Stimulated activated CD8-positive, alpha-beta memory T cell treated with anti-CD3 and anti-CD28 coated beads, Interleukin-12 subunit alpha, Interleukin-12 subunit beta, amount 100 ng/mL, for 1 hour (primary cell): Measurements from ENCODE around the gene NIN.
"Not testable (repeated sequence)": the region's sequence is repeated elsewhere in the genome, so short reads cannot be mapped to it uniquely, and the experiment has no call there.

Experiments
- DNase-seq: peaks from one replicate; pipeline ENCODE4 v3.0.0-alpha.2; 2020; ENCODE audit warnings: low read depth

The NIN gene

DNA sequence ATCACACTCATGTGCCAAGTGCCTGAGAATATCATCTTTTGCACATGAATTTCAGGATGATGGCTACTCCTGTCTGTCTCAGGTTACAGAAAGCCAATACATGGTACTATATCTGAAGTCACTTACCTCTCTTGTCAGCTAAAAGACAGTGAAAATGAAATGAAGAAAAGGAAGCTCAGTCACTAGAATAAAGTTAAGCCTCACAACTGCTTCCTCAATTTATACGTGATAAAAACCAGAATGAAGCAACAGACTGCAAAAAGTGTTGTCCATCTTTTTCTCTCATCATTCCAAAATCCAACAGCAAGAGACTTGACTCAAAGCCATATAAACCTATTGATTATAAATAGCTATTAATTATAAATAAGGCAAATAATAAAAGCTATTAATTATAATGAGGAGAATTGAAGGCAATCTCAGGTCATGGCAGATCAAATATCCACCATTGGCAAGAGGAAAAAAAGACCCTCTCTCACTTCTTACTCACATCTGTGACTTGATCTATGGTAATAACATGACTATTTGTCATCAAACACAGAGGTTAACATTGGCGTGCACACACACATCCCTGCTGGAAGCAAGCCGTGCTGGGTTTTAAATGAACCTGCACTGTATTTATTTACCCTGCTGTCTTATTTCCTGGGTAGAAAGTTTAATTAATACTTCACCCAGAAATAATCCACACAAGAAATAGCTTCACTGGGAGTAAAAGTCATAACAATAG lies 10.0 kb downstream of the NIN start:
- DNase-seq = no peak

DNA sequence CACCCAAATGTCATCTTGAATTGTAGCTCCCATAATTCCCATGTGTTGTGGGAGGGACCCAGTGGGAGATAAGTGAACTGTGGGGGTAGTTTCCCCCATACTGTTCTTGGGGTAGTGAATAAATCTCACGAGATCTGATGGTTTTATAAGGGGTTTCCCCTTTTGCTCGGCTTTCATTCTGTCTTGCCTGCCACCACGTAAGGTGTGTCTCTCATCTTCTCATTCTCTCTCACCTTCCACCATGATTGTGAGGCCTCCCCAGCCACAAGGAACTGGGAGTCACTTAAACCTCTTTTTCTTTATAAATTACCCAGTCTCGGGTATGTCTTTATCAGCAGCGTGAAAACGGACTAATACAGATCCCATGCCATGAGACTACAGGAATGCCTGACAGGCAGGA lies 11.7 kb downstream of the NIN start:
- not testable (repeated sequence) for DNase-seq

DNA sequence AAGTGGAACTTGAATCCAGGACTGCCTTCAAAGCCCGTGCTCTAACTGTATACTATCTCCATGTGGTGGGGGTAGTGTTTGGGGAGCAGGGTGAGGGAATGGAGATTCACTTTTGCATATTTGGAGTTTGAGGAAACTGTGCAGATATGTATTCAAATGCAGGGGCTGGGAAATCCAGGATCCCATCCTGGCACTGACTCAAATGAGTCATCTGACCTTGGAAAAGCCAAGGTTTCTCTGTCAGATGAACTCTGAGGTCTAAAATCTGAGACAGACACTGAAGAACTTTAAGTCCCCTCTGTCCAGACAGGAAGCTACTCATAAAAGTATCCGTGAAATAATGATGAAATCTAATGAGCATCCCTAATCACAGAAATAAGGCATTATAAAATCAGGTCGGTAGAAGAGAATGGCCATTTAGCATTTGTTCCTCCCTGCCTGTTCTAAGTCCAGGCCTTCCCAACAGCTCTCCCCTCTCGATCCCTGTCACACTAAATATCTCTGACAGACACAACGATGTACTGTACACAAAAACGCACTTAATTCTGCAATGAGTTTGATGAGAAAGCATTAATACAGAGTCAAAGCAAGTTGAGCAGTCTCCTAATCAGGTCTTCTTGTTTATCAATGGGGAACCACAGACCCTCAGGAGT lies 14.4 kb downstream of the NIN start:
- no peak for DNase-seq

DNA sequence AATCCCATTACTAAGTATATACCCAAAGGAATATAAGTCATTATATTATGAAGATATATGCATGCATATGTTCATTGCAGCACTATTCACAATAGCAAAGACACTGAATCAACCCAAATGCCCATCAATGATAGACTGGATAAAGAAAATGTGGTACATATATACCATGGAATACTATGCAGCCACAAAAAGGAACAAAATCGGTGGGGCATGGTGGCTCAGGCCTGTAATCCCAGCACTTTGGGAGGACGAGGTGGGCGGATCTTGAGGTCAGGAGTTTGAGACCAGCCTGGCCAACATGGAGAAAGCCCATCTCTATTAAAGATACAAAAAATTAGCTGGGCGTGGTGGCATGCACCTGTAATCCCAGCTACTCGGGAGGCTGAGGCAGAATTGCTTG lies 15.4 kb downstream of the NIN start:
- DNase-seq = not testable (repeated sequence)

DNA sequence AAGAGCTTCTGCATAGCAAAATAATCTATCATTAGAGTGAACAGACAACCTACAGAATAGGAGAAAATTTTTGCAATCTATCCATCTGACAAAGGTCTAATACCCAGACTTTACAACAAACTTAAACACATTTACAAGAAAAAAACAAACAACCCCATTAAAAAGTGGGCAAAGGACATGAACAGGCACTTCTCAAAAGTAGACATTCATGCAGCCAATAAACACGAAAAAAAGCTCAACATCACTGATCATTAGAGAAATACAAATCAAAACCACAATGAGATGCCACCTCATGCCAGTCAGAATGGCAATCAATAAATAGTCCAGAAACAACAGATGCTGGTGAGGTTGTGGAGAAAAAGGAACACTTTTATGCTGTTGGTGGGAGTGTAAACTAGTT lies 15.9 kb downstream of the NIN start:
- DNase-seq = not testable (repeated sequence)

DNA sequence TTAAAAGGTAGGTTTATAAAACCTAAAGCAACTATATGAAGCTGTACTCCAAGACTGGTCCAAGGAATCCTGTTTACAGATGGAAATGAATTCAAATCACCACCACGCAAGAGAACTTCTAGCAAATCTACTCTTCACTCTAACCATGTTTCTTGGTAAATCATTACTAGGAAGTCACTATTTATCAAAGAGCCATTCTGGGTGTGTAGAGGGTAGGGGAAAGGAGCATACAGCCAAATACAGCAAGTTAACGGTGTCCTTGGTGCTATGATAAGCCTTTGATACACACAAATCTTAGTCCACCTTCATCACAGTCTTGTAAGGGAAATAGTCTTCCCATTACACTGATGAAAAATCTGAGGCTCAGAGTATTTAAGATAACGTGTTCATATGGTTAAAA lies 16.8 kb downstream of the NIN start:
- DNase-seq = no peak

DNA sequence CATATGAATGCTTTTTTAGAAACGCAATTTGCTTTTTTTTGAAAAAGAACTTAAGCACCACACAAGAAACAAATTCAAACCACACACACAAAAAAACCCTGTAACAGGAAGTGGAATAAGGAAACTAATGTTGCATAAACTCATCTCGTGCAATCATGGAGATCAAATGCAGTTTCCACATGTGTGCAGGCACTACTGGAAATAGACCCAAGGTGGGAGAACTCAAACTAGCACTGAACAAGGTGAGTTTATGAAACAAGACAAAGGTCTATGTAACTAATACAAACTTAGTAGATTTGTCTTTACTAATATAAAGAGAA lies 17.5 kb downstream of the NIN start:
- no peak for DNase-seq

DNA sequence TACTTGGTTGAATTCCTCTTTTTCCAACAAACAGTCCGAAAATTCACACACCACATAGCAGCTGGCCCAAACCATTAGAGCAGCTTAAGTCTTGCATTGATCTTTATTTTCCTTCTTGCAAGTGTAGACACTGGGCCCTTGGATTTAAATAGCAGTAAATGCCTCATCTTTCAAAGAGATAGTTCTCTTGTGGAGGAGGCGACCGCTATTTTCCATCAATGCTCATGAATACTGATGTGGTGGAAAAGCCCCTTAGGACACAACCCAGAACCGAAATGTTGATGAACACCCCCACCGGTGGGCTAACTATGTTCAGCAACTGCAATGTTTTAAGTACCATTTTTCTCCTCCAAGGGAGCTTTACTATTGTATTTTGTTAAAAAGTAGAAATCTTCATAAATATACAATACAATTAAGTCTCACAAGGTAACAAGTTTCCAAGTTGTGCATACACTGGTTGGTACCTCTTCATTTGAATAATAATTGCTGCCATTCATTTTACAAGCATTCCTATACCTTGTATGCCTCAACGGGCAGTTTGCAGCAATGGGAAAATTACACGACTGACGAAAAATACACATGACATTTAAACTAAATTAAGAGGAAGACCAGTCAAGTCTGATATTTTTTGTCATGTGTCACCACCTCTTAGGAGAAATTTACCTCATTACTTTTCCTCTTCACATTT lies 18.0 kb downstream of the NIN start:
- no peak for DNase-seq

DNA sequence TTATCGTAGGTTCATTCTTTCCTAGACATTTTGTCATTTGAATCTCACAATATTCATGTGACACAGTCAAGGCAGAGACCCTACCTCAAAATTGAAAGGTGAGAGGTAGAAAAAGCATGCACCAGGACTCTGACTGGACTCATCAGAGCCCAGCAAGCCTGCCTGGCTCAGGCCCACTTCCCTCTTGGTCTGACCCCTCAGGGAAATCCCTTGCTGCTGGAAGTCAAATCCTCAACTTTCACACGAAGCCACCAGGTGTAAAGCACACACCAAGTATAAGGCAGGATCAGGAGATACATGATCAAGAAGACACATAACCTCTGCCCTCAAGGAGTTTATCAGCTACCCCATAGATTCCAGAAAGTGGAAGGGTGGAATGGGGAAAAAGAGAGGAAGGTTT lies 18.8 kb downstream of the NIN start:
- DNase-seq = no peak

DNA sequence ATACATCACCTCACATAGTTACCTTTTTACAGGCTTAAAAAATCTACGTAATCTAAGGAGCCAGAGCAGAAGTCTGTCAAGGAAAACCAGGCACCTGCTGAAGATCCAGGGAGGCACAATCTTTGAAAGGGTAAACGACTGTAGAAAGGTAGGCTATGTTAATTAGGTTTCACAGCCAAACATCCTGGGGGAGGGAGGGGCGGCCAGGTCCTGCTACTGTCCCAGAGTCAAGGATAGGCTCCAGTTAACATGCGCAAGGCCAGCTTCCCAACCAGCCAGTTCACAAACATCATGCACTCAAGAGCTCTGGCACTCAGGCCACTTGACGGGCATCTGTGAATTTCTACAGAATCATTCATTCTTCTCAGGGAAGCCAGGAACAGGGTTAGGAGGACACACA lies 22.9 kb downstream of the NIN start:
- DNase-seq = no peak

DNA sequence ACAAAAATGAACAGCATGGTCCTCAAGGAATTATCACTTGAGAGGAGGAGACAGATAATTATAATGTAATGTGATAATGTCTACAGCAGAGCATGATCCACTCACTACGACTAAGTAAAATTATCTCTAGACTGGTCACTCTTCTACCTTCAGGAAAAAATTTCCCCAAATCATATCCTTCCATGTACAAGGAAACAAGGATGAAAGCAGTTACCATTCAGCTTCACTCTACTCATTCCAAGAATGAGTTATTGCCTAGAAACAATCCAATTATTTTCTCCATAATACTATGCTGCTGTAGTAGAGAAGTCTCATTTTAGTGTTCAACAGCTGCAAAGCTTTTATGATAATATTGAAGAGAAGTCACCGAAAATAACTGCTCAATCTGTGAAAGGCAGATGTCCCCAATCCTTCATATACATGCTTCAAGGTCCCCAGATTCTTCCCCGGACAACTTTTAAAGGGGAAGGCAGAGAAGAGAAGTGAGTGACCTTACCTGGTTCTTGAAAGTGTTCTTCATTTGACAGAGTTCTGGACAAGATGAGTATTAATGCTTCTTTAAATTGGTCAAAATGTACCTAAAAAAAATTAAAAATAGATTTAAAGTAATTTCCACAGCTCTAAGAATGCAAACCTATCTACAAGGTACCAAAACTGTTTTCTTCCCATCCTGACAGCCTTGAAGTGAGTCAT lies 24.6 kb downstream of the NIN start:
- no peak for DNase-seq

DNA sequence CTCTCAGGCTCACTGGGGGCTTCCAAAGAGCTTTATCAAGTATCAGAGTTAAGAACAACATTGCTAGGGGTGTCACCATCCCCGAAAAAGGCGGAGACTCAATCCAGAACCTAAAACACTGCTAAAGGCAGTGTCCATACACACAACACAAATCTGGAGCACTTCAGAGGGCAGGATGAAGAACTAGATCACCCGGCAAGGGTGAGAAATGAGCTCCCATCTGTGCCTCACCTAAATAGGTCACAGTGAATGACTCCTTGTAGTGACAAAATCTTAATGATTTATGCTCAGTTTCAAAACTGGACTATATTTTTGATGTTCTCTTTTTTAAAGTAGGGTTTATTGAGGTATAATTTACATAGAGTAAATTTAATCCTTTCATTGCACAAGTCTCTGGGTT lies 25.6 kb downstream of the NIN start:
- no peak for DNase-seq

DNA sequence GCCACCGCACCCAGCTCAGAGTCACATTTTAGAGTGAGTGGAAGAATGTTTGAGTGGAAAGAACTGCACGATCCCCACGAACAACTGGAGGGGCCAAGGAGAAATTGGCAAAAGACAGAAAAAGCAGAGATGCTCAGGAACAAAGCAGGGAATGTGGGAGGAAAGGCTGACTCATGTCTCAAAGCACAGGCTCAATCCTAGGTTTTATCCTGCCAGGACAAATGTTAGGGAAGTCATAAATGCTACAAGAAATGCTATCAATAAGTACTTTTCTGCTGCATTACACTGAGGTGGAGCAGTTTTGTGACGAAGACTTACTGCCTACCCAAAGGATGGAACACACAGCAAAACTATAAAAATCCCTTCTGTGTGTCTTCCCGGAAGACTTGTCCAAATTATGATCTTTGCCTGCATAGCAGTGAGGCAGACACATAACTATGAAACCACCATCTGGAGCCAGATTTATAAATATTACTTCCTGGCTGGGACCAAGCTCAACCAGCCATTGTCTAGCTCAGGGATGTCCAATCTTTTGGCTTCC lies 26.7 kb downstream of the NIN start:
- no peak for DNase-seq

DNA sequence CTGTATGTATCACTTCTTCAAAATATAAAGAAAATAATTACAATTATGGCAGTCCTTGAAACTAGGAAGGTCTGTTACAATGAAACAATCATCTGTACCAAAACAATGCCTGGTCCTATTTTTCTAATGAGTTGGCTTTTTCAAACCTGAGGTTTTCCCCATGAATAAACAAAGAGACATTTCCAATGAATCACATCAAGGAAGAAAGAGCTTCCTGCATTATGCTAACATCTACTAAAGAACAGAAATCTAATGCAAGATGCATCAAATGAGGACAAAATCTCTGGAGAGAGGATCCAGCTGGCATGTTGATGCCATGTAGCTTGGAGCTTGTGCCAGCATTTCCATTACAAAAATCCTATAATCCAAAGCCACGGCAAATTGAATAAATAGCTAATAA lies 29.3 kb downstream of the NIN start:
- no peak for DNase-seq

DNA sequence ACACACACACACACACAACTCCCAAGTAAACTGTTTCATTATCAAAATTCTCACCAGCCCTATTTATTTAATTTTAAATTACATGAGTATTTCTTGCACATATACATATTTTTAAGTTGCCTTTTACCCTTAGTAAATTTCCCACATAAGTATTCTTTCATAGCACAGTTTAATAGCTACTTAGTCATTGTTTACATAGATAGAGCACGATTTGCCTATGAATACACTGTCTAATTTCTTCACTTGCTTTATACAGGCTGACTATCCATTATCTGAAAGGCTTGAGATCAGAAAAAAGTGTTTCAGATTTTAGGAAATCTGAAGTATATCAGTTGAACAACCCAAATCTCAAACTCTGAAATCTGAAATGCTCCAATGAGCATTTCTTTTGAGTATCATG lies 30.9 kb downstream of the NIN start:
- DNase-seq = no peak

DNA sequence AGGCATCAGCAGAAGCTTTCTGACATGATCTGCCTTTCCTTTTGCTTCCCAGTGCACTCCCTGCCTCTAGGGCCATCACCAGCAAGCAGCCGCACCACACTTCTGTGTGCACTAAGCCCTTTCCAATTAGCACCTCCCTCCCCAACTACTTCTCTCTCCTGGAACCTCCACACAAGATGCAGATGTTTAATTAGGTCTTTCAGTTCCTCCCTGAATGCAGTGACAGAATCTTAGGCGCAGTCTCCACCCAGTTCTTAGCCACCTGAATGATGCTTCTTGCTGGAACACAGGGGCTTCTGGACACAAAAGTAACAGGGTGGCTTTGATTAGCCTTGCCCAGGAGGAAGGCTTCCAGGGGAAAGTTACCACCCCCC lies 32.9 kb downstream of the NIN start:
- DNase-seq = no peak

DNA sequence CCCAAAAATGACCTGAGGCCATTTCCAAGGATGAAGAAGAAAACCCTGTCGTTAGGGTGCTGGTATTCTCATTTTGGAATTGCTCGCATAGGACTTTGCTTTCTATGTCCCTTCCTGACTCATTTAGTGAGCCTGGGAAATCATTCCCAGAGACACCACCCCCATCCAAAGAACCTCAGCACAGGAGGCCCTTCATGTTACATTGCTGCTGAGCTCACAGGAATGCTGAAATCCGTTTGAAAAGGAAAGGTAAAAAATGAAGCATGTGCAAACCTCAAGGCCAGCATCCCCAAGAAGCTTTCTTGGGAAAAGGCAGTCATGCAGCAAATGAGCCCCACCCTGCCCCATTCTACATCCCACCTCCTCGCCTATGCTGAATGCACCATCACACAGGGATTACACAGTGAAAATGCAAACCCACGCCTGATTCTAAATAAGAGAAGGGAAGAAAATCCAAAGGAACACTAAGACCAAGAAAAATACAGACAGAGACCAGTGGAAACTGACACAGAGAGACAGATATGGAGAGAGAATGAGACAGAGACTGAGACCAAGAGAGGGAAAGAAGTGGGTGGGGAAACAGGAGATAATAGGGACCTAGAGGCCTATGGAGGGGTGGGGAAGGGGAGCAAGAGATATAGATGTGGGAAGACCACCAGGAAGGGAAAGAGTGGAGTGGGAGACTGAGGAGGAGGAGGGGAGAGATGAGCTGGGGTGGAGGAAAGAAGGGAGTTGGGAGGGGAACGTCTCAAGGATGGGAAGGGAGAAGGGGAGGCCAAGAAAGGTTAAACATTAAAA lies 33.5 kb downstream of the NIN start:
- DNase-seq = no peak

DNA sequence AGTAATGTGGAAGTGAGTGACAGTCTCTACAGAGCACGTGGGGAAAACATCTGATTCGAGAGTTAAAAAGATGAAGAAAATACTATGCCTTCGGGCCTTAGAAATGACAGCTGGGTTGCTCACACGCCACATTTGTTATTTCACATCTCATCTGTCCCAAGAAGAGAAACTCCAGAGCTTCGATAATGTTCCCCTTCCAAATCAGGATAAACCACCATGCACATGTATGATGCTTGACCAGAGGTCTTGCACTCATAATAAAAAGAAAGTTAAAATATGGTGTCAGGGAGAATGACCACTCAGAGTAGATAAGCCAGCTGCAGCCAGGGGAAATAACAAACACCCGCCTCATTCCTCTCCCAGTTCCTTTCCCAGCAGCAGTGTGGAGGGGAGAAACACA lies 34.6 kb downstream of the NIN start:
- DNase-seq = no peak

DNA sequence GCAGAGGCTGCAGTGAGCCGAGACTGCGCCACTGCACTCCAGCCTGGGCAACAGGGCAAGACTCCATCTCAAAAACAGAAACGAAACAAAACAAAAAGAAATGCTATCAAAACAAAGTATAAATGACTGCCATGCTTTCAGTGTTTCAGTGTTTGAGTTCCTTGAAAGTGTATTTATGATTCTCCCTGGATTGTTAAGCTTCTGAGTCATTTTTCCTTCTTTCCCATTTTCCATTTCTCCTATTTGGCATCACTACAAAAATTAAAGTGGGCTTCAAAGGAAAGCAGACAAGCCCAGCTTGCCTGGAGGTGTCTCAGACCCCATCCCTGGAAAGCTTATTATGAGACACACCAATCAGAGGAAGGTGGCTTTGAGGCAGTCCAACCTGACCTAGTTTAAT lies 35.1 kb downstream of the NIN start:
- DNase-seq = no peak

DNA sequence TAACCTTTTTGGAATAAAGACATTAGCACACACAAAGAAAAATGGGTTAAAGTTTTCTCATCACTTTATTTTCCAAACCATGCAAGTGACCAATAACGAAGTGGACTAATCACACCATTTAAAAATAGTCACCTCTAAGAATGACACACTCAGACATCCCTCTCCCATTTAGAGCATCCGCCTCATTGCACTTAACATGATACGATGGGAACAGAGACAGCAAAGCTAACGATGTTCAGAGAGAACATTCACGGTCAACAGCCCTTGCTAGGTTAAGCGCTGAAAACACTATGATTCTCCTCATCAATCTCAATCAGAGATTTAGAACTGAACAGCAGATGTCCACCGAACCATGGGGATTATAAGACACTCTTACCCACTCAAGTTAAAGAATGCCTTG lies 35.8 kb downstream of the NIN start:
- no peak for DNase-seq

DNA sequence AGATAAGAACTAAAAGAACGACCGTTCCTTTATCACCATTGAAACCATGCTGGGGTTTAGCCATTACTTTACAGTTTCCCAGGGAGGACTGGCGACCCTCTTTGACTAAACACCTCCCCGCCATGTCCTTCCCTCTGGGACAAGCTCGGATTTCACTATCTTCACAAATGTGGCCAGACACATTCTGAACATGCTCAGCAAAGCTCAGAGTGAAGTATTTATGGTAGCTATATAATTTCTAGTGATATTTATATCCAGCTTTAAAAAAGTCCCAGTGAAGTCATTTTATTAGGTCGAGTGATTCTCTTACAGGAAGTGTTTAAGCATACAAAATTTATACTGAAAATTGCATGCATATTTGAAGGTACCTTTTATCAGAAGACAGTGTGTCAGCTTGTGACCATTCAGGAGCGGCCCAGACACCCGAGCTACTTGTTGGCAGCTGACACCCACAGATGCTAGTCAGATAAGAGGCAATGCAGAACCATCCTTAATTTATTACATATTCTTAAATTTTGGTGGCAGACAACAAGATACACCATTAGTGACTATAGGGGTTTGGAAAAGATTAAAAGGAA lies 36.8 kb downstream of the NIN start:
- no peak for DNase-seq

DNA sequence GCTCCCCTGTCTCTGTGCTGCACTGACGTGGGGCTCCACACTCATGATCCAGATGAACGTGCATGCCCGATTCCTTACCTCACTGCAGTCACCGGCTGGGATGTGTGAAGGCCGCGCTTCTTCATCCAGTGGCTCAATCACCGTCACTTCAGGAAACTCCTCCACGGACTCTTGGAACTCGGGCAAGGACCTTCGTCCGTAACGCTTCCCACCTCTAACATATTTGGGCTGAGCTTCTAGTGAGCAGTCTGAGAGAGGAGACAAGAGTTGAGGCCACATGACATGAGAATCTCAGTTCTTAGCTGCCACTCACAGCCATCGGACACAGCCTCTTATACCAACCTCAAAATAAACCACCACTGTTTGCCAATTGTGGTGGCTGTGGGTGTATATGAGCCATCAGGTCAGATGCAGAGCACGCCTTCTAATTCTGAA lies 38.3 kb downstream of the NIN start:
- DNase-seq = no peak
